NCI-H748 (cell line): ENCODE results near the gene ADAD1.
A peak's percentile ranks its signal among the peaks of the same experiment; 100 is the strongest.
"Not testable (repeated sequence)": the region's sequence is repeated elsewhere in the genome, so short reads cannot be mapped to it uniquely, and the experiment has no call there.

Experiments
- DNase-seq: peaks from one replicate; lab custom pipeline; 2025; ENCODE audit not compliant: unreplicated experiment; lab: John Stamatoyannopoulos, UW

The ADAD1 gene

GRCh38 chr4:122378711-122379110 is at the start of gene ADAD1:
Gene ADAD1, plus strand, starts transcription at chr4:122379011. Its CDS starts 1,059 bp downstream, at chr4:122380070.
- no peak for DNase-seq

- no peak for DNase-seq
Measured at GRCh38 chr4:122329876-122330565, 48.8 kb upstream of the ADAD1 start.

GRCh38 chr4:122331195-122331594 is 47.6 kb upstream of the ADAD1 start:
- peak; percentile 38 for DNase-seq

GRCh38 chr4:122334828-122335227 is 44.0 kb upstream of the ADAD1 start:
- no peak for DNase-seq

- no peak for DNase-seq
Measured at GRCh38 chr4:122341886-122342285, 36.9 kb upstream of the ADAD1 start.

- DNase-seq, result no peak
Measured at GRCh38 chr4:122346036-122346435, 32.8 kb upstream of the ADAD1 start.

GRCh38 chr4:122346503-122346902 is 32.3 kb upstream of the ADAD1 start:
- no peak for DNase-seq

GRCh38 chr4:122356317-122356808 is 22.4 kb upstream of the ADAD1 start:
- no peak for DNase-seq

GRCh38 chr4:122360754-122361153 is 18.1 kb upstream of the ADAD1 start:
- no peak for DNase-seq

GRCh38 chr4:122364700-122365404 is 14.0 kb upstream of the ADAD1 start:
- peak; percentile 79 for DNase-seq

GRCh38 chr4:122368786-122369185 is 10.0 kb upstream of the ADAD1 start:
- DNase-seq, result not testable (repeated sequence)

- DNase-seq, result no peak
Measured at GRCh38 chr4:122377352-122377751, 1.5 kb upstream of the ADAD1 start.

- no peak for DNase-seq
Measured at GRCh38 chr4:122379239-122379638, 428 bp downstream of the ADAD1 start.

GRCh38 chr4:122383341-122383740 is 4.5 kb downstream of the ADAD1 start:
- DNase-seq, result no peak

GRCh38 chr4:122384245-122384644 is 5.4 kb downstream of the ADAD1 start:
- no peak for DNase-seq

GRCh38 chr4:122393276-122393675 is 14.5 kb downstream of the ADAD1 start:
- no peak for DNase-seq

GRCh38 chr4:122403861-122404260 is 25.1 kb downstream of the ADAD1 start:
- DNase-seq, result no peak

GRCh38 chr4:122412547-122412946 is 33.7 kb downstream of the ADAD1 start:
- DNase-seq, result no peak

GRCh38 chr4:122423246-122423645 is 44.4 kb downstream of the ADAD1 start:
- DNase-seq, result no peak

GRCh38 chr4:122431351-122431750 is 52.5 kb downstream of the ADAD1 start:
- DNase-seq, result no peak

- DNase-seq, result no peak
Measured at GRCh38 chr4:122434285-122434684, 55.5 kb downstream of the ADAD1 start.

GRCh38 chr4:122450847-122451246 is 72.0 kb downstream of the ADAD1 start:
- DNase-seq, result peak; percentile 18
